Activated CD4-positive, alpha-beta T cell treated with anti-CD3 and anti-CD28 coated beads for 36 hours (primary cell): ENCODE measurements around the gene EPB41. TPM values are rescaled to one million over a fixed set of nuclear protein-coding genes. Genes with fewer than 3 reads are reported as not detected.

Source experiments
- ATAC-seq: fragments of 200-7000 bp; cut with Tn5 transposase; one replicate; pipeline ENCODE4 v1.10.0; 2021; ENCODE audit warnings: mild to moderate bottlenecking, moderate library complexity
- CTCF ChIA-PET: fragments of 350-600 bp; sonication (Branson Sonifier 250); formaldehyde crosslinking; loops from one replicate; lab custom pipeline; 2021; ENCODE audit warnings: antibody characterized with exemption; lab: Charles Lee
- POLR2A ChIA-PET: fragments of 350-600 bp; sonication (Branson Sonifier 250); formaldehyde crosslinking; loops from one replicate; lab custom pipeline; 2021; ENCODE audit warnings: antibody characterized with exemption, inconsistent platforms; lab: Charles Lee
- DNase-seq: peaks from one replicate; pipeline ENCODE4 v3.0.0-alpha.2; 2020
- H3K27ac Mint-ChIP-seq: one replicate; pipeline ENCODE4 v1.8.0; 2021; ENCODE audit warnings: mixed read lengths
- H3K27me3 Mint-ChIP-seq: one replicate; pipeline ENCODE4 v1.8.0; 2021; ENCODE audit warnings: mixed read lengths
- H3K36me3 Mint-ChIP-seq: one replicate; pipeline ENCODE4 v1.8.0; 2021; ENCODE audit warnings: low read depth, mixed read lengths
- H3K4me1 Mint-ChIP-seq: one replicate; pipeline ENCODE4 v1.8.0; 2021; ENCODE audit warnings: mixed read lengths
- H3K4me3 Mint-ChIP-seq: one replicate; pipeline ENCODE4 v1.8.0; 2021; ENCODE audit warnings: mild to moderate bottlenecking, moderate library complexity, mixed read lengths
- H3K9me3 Mint-ChIP-seq: one replicate; pipeline ENCODE4 v1.8.0; 2021; ENCODE audit warnings: low read depth, mixed read lengths
- intact Hi-C, 2 experiments: fragments of 100-400 bp; cut with DNase I in 1 of 2; cut with micrococcal nuclease in 1 of 2; formaldehyde crosslinking; loops; one replicate each; pipeline versions ENCODE4 v1.14.2 to v1.15.1; 2022 to 2024; cut with DNase I, micrococcal nuclease
- total RNA-seq, 2 experiments: library from RNA; stranded (reverse); gene quantifications; one replicate each; pipeline ENCODE4 v1.2.3, GENCODE V29; 2021

The EPB41 gene
- total RNA-seq, 2 experiments from 2014 or later: 75.5 to 130 TPM

DNA sequence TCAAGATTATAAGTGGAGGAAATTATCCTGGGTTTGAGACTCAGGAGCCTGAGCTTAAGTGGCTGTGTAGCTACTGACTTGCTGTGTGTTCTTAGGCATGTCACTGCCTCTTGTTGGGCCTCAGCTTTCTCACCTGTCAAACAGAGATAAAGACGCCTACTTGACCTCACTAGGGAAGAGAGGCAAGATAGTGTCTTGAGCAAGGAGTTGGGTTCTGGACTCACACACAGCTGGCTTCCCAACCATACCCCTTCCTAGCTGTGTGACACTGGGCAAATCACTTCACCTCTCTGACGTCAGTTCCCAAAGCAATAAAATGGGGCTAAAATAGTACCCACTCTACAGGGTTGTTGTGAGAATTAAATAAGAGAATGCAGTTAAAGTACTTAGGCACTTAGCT, 11.6 kb upstream of the EPB41 start:
- peaks cover 2% of the 10 kb centered on the region for H3K36me3 Mint-ChIP-seq
- H3K4me1 Mint-ChIP-seq: peaks cover 14% of the 10 kb centered on the region
- peaks cover 4% of the 10 kb centered on the region for H3K9me3 Mint-ChIP-seq
- intact Hi-C loops: no loop called here
- H3K27me3 Mint-ChIP-seq: no peaks in the 10 kb centered on the region
- no peak overlapping the region for H3K27ac Mint-ChIP-seq
- H3K4me3 Mint-ChIP-seq: no peak overlapping the region
- ChIA-PET POLR2A (interaction anchor here (1.4 kb wide), 1 partner anchor 9 kb away, joined by 3 read pairs; no protein-coding TSS in a partner anchor), CTCF (interaction anchor here (0.6 to 1.3 kb wide), 8 partner anchors 8 to 206 kb away, joined by 3 read pairs; partner anchors contain the start of gene EPB41)
- ATAC-seq (no peak), DNase-seq (no peak)

DNA sequence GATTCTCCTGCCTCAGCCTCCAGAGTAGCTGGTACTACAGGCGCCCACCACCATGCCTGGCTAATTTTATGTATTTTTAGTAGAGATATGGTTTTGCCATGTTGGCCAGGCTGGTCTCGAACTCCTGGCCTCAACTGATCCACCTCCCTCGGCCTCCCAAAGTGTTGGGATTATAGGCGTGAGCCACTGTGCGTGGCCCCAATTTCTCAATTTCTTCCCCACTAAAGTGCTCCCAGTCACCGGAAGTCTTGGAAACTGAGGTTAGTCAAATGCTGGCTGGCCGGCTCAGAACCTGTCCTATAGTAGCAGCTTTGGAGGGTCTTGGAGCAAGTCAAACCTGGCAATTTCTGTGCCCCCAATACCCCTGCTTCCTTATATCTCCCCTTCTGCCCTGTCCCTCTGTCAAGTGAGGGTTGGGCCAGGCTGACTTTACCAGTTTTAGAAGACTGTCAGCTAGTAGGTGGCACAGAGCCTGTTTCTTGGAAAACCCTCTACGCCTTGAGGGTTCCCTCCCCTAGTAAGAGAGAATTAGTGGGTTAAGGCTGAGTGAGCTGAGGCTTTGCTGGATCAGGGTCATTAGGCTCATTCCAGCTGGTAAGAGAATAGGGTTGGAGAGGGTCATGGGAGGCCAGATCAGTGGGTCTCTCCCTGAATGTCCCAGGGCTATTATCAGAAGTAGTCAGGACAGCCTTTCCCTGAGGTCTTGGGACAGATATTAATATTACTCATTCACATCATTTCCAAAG, 8.3 kb upstream of the EPB41 start:
- DNase-seq (no peak), ATAC-seq (no peak)
- ChIA-PET POLR2A (interaction anchor here (0.7 kb wide), 1 partner anchor 15 kb away, joined by 3 read pairs; no protein-coding TSS in a partner anchor), CTCF (no interaction called here)
- Mint-ChIP-seq H3K4me1 (peaks cover 4% of the 10 kb centered on the region), H3K27me3 (no peaks in the 10 kb centered on the region), H3K27ac (no peak overlapping the region), H3K36me3 (peaks cover 2% of the 10 kb centered on the region), H3K9me3 (peaks cover 4% of the 10 kb centered on the region), H3K4me3 (no peak overlapping the region)
- intact Hi-C loops: no loop called here

DNA sequence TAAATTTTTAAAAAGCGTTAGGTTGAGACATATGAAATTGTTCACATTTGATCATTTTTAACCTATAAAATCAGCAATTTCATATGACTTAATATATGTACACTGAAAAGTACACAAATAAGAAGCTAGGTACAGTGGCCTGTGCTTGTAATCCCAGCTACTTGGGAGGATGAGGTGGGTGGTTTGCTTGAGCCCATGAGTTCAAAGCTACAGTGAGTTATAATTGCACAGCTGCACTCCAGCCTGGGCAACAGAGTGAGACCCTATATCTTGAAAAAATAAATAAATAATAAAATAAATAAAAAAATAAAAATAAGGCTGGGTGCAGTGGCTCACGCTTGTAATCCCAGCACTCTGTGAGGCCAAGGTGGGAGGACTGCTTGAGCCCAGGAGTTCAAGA, 5.2 kb upstream of the EPB41 start:
- Mint-ChIP-seq H3K4me1 (peaks cover 11% of the 10 kb centered on the region), H3K4me3 (no peak overlapping the region), H3K9me3 (peaks cover 2% of the 10 kb centered on the region), H3K36me3 (peaks cover 2% of the 10 kb centered on the region), H3K27me3 (no peaks in the 10 kb centered on the region), H3K27ac (no peak overlapping the region)
- no peak for ATAC-seq
- CTCF ChIA-PET: interaction anchor here (0.7 to 1.3 kb wide), 6 partner anchors 10 to 136 kb away, joined by 3 to 5 read pairs (median 4); no protein-coding TSS in a partner anchor
- DNase-seq: no peak
- intact Hi-C loops: no loop called here
- POLR2A ChIA-PET: interaction anchor here (0.6 kb wide), 1 partner anchor 327 kb away, joined by 3 read pairs; no protein-coding TSS in a partner anchor

DNA sequence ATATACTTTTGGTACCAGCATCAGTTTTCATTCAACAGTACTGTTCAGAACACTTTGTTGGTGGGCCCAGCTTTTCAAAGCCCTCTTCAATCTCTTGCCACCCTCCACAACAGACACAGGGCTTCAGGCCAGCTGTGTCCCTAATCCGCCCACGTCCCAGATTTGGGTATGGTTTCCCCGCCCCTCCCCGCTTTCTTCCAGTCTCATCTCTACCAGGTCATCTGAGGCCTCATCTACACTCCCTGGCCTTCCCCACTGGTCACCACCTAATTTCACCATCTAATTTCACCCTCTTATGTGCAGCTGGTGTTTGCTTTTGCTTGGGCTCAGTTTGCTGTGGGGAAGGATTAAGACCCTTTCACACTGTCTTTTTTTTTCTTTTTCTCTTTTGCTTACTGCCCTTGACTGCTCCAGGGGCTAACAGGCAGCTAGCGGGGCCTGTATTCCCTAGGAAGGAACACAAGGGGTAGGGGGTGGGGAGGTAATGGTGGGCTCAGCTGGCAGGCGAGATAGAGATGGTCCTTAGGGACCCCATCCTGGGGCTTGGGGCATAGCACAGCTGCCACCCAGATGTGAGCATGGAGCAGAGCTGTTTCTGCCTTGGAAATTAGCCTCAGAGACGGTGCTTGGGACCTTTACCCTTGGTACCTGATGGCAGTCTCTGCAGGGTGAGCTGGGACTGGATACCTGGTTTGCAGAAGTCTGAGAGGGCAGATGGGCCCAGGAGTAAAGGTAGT, 3.8 kb upstream of the EPB41 start:
- H3K27ac Mint-ChIP-seq: no peak overlapping the region
- intact Hi-C loops: no loop called here
- POLR2A ChIA-PET: no interaction called here
- CTCF ChIA-PET: interaction anchor here (0.7 to 1.3 kb wide), 3 partner anchors 8 to 122 kb away, joined by 3 to 5 read pairs (median 3); no protein-coding TSS in a partner anchor
- H3K9me3 Mint-ChIP-seq: no peaks in the 10 kb centered on the region
- no peak for DNase-seq
- no peak overlapping the region for H3K4me3 Mint-ChIP-seq
- no peak for ATAC-seq
- no peaks in the 10 kb centered on the region for H3K27me3 Mint-ChIP-seq
- peaks cover 11% of the 10 kb centered on the region for H3K4me1 Mint-ChIP-seq
- no peaks in the 10 kb centered on the region for H3K36me3 Mint-ChIP-seq

DNA sequence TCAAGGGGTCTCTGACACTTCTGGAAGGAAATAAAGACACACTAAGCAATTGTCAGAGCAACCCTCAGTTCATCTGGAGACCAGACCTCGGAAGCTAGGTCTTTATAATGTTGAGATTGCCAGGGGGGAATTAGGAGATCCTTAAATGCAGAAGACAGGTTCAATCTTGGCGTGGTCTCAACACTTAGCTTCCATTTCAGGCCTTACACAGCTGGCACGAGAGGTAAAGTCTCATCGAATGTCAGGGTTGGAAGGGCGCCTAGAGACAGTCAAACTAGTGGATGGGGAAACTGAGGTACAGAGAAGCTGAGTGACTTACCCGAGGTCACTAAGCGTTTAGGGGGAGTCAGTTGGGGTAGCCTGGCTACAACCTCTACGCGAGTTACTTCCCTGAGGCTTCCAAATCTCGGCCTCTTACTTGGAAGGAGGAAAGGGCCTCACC, 562 bp upstream of the EPB41 start:
- peaks cover 5% of the 10 kb centered on the region for H3K36me3 Mint-ChIP-seq
- CTCF ChIA-PET: interaction anchor here (0.6 to 2.2 kb wide), 9 partner anchors 11 to 119 kb away, joined by 3 to 13 read pairs (median 4); no protein-coding TSS in a partner anchor
- H3K27me3 Mint-ChIP-seq: no peaks in the 10 kb centered on the region
- ATAC-seq (no peak), DNase-seq (no peak)
- peak overlapping the region; percentile 86 for H3K4me3 Mint-ChIP-seq
- POLR2A ChIA-PET: interaction anchor here (0.5 to 1.4 kb wide), 9 partner anchors 13 to 528 kb away, joined by 3 to 11 read pairs (median 3); partner anchors contain the start of genes RCC1 and SRSF4
- no peaks in the 10 kb centered on the region for H3K9me3 Mint-ChIP-seq
- intact Hi-C loops: loop anchor here (1.0 to 2.0 kb wide), 8 partner anchors 19 to 271 kb away; partner anchors contain the start of genes SRSF4 (in 1 of the 2), TAF12 (in 1 of the 2) and YTHDF2 (in 1 of the 2)
- peaks cover 42% of the 10 kb centered on the region for H3K4me1 Mint-ChIP-seq
- H3K27ac Mint-ChIP-seq: peak overlapping the region; percentile 84

DNA sequence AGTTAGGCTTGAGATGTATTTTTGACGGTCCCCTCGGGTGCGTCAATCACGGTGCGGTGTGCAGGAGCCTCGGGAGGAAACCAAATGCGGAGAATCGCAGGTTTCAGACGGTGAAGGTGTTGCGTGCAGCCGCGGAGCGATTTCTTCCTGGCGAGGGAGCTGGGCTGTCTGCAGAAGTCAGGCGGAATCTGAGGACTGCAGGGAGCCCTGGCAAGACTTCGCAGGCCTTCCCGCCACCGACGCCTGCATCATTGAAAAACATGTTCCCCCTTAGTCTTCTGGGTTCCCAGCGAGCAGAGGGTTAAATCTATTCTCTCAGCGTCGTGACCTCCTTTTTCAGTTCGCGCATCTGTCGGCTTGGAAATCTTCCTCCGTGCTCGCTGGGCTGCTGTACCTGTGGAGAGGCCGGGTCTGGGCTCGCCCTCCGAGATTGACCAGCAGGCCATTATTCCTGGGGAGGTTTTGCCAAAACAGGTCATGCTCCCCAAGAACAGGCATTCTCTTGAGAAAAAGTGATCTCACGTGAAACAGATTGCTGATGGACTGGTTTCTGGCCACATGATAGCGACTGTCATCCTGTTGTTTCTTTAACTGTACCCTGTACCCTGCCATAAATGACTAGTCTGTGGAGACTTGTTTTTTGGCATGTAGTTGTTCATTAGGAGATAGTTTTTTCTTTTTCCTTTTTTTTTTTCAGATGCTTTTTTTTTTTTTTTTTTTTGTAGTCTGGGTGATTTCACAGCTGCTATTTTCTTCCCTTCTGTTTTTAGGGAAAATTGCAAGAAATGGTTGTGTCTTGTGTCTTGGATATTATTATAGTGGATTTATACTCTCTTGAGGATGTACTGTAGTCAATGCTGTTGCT, 894 bp downstream of the EPB41 start:
- ChIA-PET CTCF (interaction anchor here (0.6 to 1.2 kb wide), 5 partner anchors 33 to 191 kb away, joined by 3 to 4 read pairs (median 3); no protein-coding TSS in a partner anchor), POLR2A (interaction anchor here (0.8 to 1.4 kb wide), 3 partner anchors 48 to 361 kb away, joined by 3 to 6 read pairs (median 6); partner anchors contain the start of gene RNU11)
- intact Hi-C loops: loop anchor here (1.0 to 2.0 kb wide), 6 partner anchors 11 to 58 kb away; no protein-coding TSS in a partner anchor
- ATAC-seq (peak; percentile 45), DNase-seq (peak; percentile 75)
- H3K36me3 Mint-ChIP-seq: peaks cover 5% of the 10 kb centered on the region
- peaks cover 54% of the 10 kb centered on the region for H3K4me1 Mint-ChIP-seq
- peak overlapping the region; percentile 86 for H3K4me3 Mint-ChIP-seq
- H3K27ac Mint-ChIP-seq: peak overlapping the region; percentile 93
- no peaks in the 10 kb centered on the region for H3K9me3 Mint-ChIP-seq
- no peaks in the 10 kb centered on the region for H3K27me3 Mint-ChIP-seq

DNA sequence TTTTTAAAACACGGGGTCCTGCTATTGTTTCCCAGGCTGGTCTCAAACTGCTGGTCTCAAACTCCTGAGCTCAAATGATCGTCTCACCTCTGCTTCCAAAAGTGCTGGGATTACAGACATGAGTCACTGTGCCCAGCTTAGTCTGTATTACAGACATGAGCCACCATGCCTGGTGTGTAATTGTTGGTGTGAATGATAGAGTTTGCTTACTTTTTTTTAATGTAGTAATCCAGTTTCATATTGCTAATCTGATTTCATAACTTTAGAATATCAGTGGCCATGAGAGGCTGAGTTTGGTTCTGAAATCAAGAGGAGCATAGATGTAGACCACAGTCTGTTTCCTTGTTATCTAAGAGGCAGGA, 3.4 kb downstream of the EPB41 start:
- Mint-ChIP-seq H3K36me3 (peaks cover 5% of the 10 kb centered on the region), H3K4me3 (peak overlapping the region; percentile 33), H3K27me3 (no peaks in the 10 kb centered on the region), H3K4me1 (peaks cover 60% of the 10 kb centered on the region), H3K27ac (peak overlapping the region; percentile 76), H3K9me3 (no peaks in the 10 kb centered on the region)
- peak; percentile 49 for ATAC-seq
- intact Hi-C loops: loop anchor here in 1 of 2 experiments (2.0 kb wide), 1 partner anchor 45 kb away; no protein-coding TSS in a partner anchor
- POLR2A ChIA-PET: interaction anchor here (0.5 to 1.7 kb wide), 4 partner anchors 9 to 249 kb away, joined by 4 to 8 read pairs (median 6); partner anchors contain the start of gene GMEB1
- DNase-seq: peak; percentile 59
- CTCF ChIA-PET: interaction anchor here (1.4 to 1.8 kb wide), 2 partner anchors 9 to 146 kb away, joined by 3 to 7 read pairs; no protein-coding TSS in a partner anchor

DNA sequence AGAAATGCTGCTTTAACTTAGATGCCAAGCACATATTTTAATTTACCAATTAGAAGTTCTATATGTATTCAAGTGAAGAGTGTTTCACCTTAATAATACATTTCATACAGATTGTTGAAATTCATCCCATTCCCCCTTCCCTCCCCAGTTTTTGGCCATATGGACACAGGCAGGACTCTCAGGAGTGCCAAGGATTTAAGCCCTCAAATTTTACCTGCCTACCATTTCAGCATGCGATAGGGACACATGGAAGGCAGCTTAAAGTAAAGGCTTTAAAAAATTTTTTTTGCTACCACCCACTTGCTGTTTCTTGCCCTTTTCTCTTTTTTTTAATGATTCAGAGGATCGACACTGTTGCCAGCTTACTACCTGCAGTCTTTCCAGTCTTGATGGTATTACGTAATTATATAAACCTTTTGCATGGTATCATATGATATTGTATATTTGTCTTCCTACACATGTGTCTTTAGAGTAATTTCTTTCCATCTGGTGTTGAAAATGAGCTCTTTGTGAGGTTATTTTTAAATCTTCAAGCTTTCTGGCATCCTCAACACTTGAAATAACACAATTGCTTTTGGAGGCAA, 7.0 kb downstream of the EPB41 start:
- Mint-ChIP-seq H3K4me1 (peaks cover 61% of the 10 kb centered on the region), H3K4me3 (no peak overlapping the region), H3K27ac (peak overlapping the region; percentile 68), H3K9me3 (no peaks in the 10 kb centered on the region), H3K36me3 (peaks cover 5% of the 10 kb centered on the region), H3K27me3 (no peaks in the 10 kb centered on the region)
- CTCF ChIA-PET: interaction anchor here (0.9 to 1.4 kb wide), 2 partner anchors 20 to 41 kb away, joined by 3 read pairs; no protein-coding TSS in a partner anchor
- intact Hi-C loops: no loop called here
- ATAC-seq (no peak), DNase-seq (no peak)
- POLR2A ChIA-PET: interaction anchor here (0.6 kb wide), 1 partner anchor 16 kb away, joined by 3 read pairs; no protein-coding TSS in a partner anchor

DNA sequence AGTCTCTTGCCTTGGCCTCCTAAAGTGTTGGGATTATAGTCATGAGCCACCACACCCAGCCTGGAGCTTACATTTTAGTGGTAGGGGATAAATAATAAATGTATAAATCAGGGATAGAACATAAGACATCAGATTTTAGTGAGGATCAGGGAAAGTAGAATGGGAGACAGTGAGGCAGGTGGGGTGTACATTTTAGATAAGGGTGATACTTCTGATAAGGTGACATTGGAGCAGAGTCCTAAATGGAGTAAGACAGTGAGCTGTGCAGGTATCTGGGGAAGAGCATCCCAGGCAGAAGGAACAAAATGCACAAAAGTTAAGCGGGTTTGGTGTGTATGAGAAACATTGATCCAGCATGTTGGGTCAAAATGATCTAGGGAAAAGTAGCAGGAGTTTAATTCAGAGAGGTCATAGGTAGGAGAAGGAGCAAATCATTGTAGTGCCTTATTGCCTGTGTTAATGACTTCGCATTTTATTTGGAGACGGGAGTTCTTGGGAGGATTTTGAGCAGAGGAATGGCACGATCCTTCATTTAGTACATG, 11.1 kb downstream of the EPB41 start:
- no peak overlapping the region for H3K4me3 Mint-ChIP-seq
- DNase-seq (no peak), ATAC-seq (no peak)
- H3K27me3 Mint-ChIP-seq: no peaks in the 10 kb centered on the region
- H3K27ac Mint-ChIP-seq: peak overlapping the region; percentile 49
- intact Hi-C loops: loop anchor here in 1 of 2 experiments (5.0 kb wide), 2 partner anchors 38 to 257 kb away; partner anchors contain the start of gene SRSF4
- H3K4me1 Mint-ChIP-seq: peaks cover 54% of the 10 kb centered on the region
- H3K36me3 Mint-ChIP-seq: peaks cover 2% of the 10 kb centered on the region
- CTCF ChIA-PET: no interaction called here
- POLR2A ChIA-PET: no interaction called here
- no peaks in the 10 kb centered on the region for H3K9me3 Mint-ChIP-seq
